ENCODE data around the gene BAIAP2.
A peak's percentile ranks its signal among the peaks of the same experiment; 100 is the strongest.

BAIAP2 gene

DNA sequence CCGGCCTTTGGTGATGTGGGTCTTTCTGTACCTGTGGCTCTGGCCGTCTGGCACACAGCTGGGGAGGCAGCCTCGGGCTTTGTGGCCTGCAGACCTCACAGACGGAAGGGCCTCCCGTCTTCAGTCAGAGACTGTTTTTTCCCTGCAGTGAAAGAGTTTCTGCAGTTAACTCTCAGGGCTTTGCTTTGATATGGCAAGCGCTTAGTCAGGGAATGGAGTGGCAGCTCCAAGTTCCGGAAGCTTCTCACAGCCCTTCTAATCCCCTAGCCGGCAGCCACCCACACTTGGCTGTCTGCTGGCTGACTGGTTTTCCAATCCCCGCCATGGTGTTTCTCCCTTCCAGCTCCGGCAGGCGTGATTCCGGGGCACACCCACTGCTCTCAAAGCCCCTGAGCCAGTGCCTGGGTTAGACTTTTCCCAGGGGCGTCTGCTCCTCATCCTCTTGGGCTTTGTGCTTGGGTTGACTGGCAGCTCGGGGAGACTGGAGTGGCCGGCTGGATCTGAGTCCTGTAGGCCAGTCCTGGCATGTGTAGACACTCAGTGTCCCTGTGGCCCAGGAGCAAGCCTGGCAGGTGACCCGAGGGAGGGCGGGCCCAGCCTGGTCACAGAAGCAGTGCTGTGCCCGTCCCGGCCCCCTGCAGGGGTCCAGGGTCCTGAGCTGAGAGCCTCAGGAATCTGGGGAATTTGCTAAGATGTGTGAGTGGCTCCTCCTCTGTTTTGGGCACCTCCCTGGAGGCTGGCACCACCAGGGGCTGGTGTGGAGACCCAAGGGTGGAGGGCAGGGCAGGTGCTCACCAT lies 29.9 kb downstream of the BAIAP2 start:
- FAIRE-seq (no peak), DNase-seq (ENCODE audit: insufficient read length, low spot score) (no peak)
- no peak for TF ChIP-seq POLR2A (IDR thresholded peaks at IDR 0.05; ENCODE audit: low read depth, low read length)

DNA sequence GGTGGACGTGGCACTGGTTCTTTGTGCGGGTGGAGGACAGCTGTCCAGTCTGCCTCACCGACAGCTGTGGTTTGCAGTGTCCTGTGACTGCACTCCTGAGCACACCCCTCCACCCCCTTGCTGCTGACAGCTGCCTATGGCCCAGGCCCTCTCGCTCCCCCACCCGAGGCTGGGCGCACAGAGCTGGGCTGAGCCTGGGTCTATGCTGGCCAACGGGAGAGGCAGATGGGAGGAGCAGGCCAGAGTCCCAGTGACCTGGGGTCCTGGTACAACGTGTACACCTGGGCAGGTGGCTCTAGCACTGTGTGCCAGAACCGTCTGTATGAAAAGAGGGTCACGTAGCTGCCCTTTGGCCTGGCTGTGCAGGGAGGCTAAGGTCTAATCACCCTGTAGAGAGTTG lies 30.5 kb downstream of the BAIAP2 start:
- FAIRE-seq (no peak), DNase-seq (ENCODE audit: insufficient read length, low spot score) (no peak)
- TF ChIP-seq POLR2A (IDR thresholded peaks at IDR 0.05; ENCODE audit: low read depth, low read length) = no peak

- TF ChIP-seq POLR2A (IDR thresholded peaks at IDR 0.05; ENCODE audit: low read depth, low read length) = no peak
- no peak for FAIRE-seq
- no peak for DNase-seq (ENCODE audit: insufficient read length, low spot score)
Measured at GRCh38 chr17:81066072-81066471, 31.1 kb downstream of the BAIAP2 start.

GRCh38 chr17:81066771-81067315 lies 31.9 kb downstream of the BAIAP2 start:
- no peak for TF ChIP-seq POLR2A (IDR thresholded peaks at IDR 0.05; ENCODE audit: low read depth, low read length)
- FAIRE-seq (no peak), DNase-seq (ENCODE audit: insufficient read length, low spot score) (no peak)

DNA sequence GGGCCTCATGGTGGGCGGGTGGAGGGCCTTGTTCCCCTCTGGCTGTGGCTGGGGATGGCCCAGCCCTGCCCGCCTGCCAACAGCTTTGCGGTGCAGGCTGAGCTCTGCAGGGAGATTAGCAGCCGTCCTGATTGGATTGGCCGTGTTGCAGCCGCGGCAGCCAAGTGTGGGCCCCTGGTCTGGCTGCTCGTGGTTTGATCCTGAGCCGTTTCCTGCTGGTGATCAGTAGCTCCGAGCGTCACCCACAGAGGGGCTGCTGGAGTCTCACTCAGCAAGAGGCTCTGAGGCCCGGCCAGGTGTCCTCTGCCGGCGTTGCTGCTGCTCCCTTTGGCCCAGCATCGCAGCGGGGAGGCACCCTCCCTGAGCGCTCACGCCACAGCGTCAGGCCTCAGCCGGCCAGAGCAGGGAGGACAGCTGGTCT lies 32.5 kb downstream of the BAIAP2 start:
- FAIRE-seq (no peak), DNase-seq (ENCODE audit: insufficient read length, low spot score) (no peak)
- no peak for TF ChIP-seq POLR2A (IDR thresholded peaks at IDR 0.05; ENCODE audit: low read depth, low read length)

GRCh38 chr17:81068411-81069134 lies 33.6 kb downstream of the BAIAP2 start:
- TF ChIP-seq POLR2A (IDR thresholded peaks at IDR 0.05; ENCODE audit: low read depth, low read length) = no peak
- FAIRE-seq (no peak), DNase-seq (ENCODE audit: insufficient read length, low spot score) (no peak)

- FAIRE-seq (no peak), DNase-seq (ENCODE audit: insufficient read length, low spot score) (no peak)
- no peak for TF ChIP-seq POLR2A (IDR thresholded peaks at IDR 0.05; ENCODE audit: low read depth, low read length)
Measured at GRCh38 chr17:81069135-81069645, 34.2 kb downstream of the BAIAP2 start.

- DNase-seq (ENCODE audit: insufficient read length, low spot score) (no peak), FAIRE-seq (no peak)
- no peak for TF ChIP-seq POLR2A (IDR thresholded peaks at IDR 0.05; ENCODE audit: low read depth, low read length)
Measured at GRCh38 chr17:81070541-81071246, 35.7 kb downstream of the BAIAP2 start.

- DNase-seq (ENCODE audit: insufficient read length, low spot score) (no peak), FAIRE-seq (no peak)
- no peak for TF ChIP-seq POLR2A (IDR thresholded peaks at IDR 0.05; ENCODE audit: low read depth, low read length)
Measured at GRCh38 chr17:81071761-81072741, 37.1 kb downstream of the BAIAP2 start.

DNA sequence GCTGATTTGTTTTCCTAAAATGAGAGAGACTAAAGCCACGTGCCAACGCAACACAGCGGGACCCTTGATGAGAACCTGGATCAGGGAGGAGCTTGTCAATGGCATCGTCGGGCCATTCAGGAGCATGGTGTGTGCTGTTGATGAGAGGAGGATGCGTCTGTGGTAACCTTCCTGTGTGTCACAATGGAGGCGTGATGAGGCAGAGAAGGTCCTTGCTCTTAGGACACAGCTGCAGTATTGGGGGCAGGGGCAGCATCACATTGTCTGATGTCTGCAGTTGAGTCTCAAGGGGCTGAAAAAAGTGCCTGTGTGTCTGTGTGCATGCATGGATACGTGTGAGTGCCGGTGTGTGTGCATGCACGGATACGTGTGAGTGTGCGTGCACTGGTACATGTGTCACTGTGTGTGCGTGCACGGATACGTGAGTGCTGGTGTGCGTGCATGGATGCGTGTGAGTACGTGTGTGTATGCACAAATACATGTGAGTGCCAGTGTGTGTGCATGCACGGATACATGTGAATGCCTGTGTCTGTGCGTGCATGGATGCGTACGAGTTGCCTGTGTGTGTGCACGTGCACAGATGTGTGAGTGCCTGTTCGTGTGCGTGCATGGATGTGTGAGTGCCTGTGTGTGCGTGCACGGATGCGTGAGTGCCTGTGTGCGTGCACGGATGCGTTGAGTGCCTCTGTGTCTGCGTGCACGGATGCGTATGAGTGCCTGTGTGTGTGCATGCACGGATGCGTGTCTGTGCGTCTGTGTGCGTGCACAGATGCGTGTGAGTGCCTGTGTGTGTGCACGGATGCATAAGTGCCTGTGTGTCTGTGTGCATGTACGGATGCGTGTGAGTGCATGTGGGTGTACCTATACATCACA lies 39.3 kb downstream of the BAIAP2 start:
- TF ChIP-seq POLR2A (IDR thresholded peaks at IDR 0.05; ENCODE audit: low read depth, low read length) = no peak

GRCh38 chr17:81074875-81075274 lies 39.9 kb downstream of the BAIAP2 start:
- DNase-seq (ENCODE audit: insufficient read length, low spot score) (peak; percentile 39), FAIRE-seq (no peak)
- no peak for TF ChIP-seq POLR2A (IDR thresholded peaks at IDR 0.05; ENCODE audit: low read depth, low read length)

More for the DNA sequence above, 39.3 kb downstream of the BAIAP2 start:
- DNase-seq (ENCODE audit: insufficient read length, low spot score) = no peak
- no peak for FAIRE-seq

- TF ChIP-seq POLR2A (IDR thresholded peaks at IDR 0.05; ENCODE audit: low read depth, low read length) = no peak
- DNase-seq (ENCODE audit: insufficient read length, low spot score) = no peak
- no peak for FAIRE-seq
Measured at GRCh38 chr17:81075307-81075706, 40.4 kb downstream of the BAIAP2 start.
